ENCODE results near the gene SSX2IP.

DNA sequence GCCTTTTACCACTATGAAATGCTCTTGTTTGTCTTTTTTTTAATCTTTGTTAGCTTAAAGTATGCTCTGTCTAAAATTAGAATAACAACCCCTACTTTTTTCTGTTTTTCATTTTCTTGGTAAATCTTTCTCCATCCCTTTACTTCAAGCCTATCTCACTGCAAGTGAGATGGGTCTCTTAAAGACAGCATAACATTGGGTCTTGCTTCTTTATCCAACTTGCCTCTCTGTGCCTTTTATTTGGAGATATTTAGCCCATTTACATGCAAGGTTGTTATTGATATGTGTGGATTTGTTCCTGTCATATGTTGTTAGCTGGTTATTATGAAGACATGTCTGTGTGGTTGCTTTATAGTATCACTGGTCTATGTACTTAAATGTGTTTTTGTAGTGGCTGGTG, 41.3 kb upstream of the SSX2IP start:
- TF ChIP-seq, protein P1, sequence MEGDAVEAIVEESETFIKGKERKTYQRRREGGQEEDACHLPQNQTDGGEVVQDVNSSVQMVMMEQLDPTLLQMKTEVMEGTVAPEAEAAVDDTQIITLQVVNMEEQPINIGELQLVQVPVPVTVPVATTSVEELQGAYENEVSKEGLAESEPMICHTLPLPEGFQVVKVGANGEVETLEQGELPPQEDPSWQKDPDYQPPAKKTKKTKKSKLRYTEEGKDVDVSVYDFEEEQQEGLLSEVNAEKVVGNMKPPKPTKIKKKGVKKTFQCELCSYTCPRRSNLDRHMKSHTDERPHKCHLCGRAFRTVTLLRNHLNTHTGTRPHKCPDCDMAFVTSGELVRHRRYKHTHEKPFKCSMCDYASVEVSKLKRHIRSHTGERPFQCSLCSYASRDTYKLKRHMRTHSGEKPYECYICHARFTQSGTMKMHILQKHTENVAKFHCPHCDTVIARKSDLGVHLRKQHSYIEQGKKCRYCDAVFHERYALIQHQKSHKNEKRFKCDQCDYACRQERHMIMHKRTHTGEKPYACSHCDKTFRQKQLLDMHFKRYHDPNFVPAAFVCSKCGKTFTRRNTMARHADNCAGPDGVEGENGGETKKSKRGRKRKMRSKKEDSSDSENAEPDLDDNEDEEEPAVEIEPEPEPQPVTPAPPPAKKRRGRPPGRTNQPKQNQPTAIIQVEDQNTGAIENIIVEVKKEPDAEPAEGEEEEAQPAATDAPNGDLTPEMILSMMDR (conservative IDR thresholded peaks at IDR 0.05): no peak
- no peak for TF ChIP-seq EZH2 (IDR thresholded peaks at IDR 0.05; ENCODE audit: low read depth)

Data from PC-9 (cell line).